ENCODE results near the gene RILPL1.

The RILPL1 gene

DNA sequence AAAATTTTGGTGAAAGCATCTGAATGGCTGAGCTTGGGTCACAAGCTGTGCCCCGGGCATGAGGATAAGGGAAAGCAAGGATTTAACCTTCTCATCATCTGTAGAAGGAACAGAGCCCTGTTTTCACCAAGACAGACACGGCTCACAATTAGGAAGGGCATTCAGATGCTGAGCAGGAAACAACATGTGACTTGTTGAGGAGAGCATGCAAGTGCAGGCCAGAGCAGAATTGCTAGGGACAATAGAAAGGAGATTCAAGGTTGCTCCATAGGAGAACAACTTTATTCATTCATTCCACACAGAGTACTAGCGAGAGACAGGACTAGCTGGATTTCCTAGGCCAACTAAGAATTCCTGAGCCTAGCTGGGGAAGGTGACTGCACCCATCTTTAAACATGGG lies 14.6 kb upstream of the RILPL1 start:
- TF ChIP-seq SIN3A (IDR thresholded peaks at IDR 0.05; ENCODE audit: borderline replicate concordance, insufficient read depth, low read length): no peak
- no peak for TF ChIP-seq FOXP2 (optimal IDR thresholded peaks at IDR 0.05; ENCODE audit: borderline replicate concordance, extremely low read depth, extremely low read length, insufficient read depth)
- no peak for TF ChIP-seq REST (IDR thresholded peaks at IDR 0.05; ENCODE audit: insufficient read depth in 1 of 2, low read depth in 2 of 2, low read length in 2 of 2)

- TF ChIP-seq REST (IDR thresholded peaks at IDR 0.05; ENCODE audit: insufficient read depth in 1 of 2, low read depth in 2 of 2, low read length in 2 of 2) (no peak), TAF1 (IDR thresholded peaks at IDR 0.05; ENCODE audit: borderline replicate concordance, insufficient read depth, low read length) (no peak), POLR2AphosphoS5 (IDR thresholded peaks at IDR 0.05; ENCODE audit: low read depth, low read length) (no peak), FOXP2 (optimal IDR thresholded peaks at IDR 0.05; ENCODE audit: borderline replicate concordance, extremely low read depth, extremely low read length, insufficient read depth) (no peak), SIN3A (IDR thresholded peaks at IDR 0.05; ENCODE audit: borderline replicate concordance, insufficient read depth, low read length) (no peak)
Observed at GRCh38 chr12:123546281-123546680, 12.8 kb upstream of the RILPL1 start.

DNA sequence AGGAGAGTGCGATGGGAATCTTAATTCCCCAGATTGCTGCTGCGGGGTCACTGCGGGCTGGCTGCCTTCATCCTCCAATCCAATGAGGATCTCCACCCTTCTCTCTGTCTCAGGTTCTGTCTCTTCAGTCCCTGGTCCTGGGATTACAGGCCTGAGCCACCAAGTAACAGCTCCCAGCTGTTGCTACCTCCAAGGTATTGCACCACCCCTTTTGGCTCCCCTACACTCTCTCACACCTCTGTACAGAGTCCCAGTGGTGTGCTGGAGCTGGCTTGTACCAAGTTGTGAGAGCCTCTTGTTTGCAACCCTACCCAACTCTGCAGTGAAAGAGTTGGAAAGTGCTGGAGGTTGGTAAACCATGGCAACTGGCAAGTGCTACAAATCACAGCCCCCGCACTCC lies 10.0 kb upstream of the RILPL1 start:
- TF ChIP-seq TAF1 (IDR thresholded peaks at IDR 0.05; ENCODE audit: borderline replicate concordance, insufficient read depth, low read length): no peak
- no peak for TF ChIP-seq REST (IDR thresholded peaks at IDR 0.05; ENCODE audit: insufficient read depth in 1 of 2, low read depth in 2 of 2, low read length in 2 of 2)
- no peak for TF ChIP-seq SIN3A (IDR thresholded peaks at IDR 0.05; ENCODE audit: borderline replicate concordance, insufficient read depth, low read length)
- no peak for TF ChIP-seq FOXP2 (optimal IDR thresholded peaks at IDR 0.05; ENCODE audit: borderline replicate concordance, extremely low read depth, extremely low read length, insufficient read depth)
- no peak for TF ChIP-seq POLR2AphosphoS5 (IDR thresholded peaks at IDR 0.05; ENCODE audit: low read depth, low read length)

DNA sequence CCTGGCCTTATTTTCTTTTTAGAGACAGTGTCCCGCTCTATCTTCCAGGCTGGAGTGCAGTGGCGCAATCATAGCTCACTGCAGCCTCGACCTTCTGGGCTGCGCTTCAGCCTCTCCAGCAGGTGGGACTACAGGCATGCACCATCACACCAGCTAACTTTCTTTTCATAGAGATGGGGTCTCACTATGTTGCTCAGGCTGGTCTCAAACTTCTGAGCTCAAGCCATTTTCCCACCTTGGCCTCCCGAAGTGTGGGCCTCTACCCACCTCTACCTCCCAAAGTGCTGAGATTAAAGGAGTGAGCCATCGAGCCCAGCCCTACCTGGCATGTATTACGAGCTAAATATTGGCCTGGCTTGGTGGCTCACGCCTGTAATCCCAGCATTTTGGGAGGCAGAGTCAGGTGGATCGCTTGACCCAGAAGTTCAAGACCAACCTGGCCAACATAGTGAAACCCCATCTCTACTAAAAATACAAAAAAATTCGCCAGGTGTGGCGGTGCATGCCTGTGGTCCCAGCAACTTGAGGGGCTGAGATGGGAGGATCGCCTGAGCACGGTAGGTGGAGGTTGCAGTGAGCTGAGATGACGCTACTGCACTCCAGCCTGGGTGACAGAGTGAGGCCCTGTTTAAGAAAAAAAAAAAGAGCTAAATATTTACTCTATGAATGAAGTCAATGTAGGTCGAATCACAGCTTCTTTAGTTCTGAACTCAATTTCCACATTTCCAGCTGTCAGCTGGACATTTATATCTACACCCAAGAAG lies 7.6 kb upstream of the RILPL1 start:
- TF ChIP-seq FOXP2 (optimal IDR thresholded peaks at IDR 0.05; ENCODE audit: borderline replicate concordance, extremely low read depth, extremely low read length, insufficient read depth) (no peak), POLR2AphosphoS5 (IDR thresholded peaks at IDR 0.05; ENCODE audit: low read depth, low read length) (no peak), SIN3A (IDR thresholded peaks at IDR 0.05; ENCODE audit: borderline replicate concordance, insufficient read depth, low read length) (no peak), TAF1 (IDR thresholded peaks at IDR 0.05; ENCODE audit: borderline replicate concordance, insufficient read depth, low read length) (no peak), REST (IDR thresholded peaks at IDR 0.05; ENCODE audit: insufficient read depth in 1 of 2, low read depth in 2 of 2, low read length in 2 of 2) (no peak)
